Stimulated activated CD8-positive, alpha-beta memory T cell treated with anti-CD3 and anti-CD28 coated beads, Interleukin-7, amount 100 ng/mL, for 1 hour (primary cell): Measurements from ENCODE around the gene PTPRG.
"Not testable (repeated sequence)": the region's sequence is repeated elsewhere in the genome, so short reads cannot be mapped to it uniquely, and the experiment has no call there.

ENCODE experiments used
- DNase-seq, 2 donors: peaks; one replicate each; pipeline ENCODE4 v3.0.0-alpha.2; 2020; ENCODE audit warnings: low read depth in 2 of 2

Gene PTPRG

GRCh38 chr3:61684386-61684785, 123.0 kb downstream of the PTPRG start:
- no peak for DNase-seq

- DNase-seq: no peak
Observed at GRCh38 chr3:61685755-61686154, 124.4 kb downstream of the PTPRG start.

GRCh38 chr3:61686228-61686648, 124.9 kb downstream of the PTPRG start:
- no peak for DNase-seq

DNA sequence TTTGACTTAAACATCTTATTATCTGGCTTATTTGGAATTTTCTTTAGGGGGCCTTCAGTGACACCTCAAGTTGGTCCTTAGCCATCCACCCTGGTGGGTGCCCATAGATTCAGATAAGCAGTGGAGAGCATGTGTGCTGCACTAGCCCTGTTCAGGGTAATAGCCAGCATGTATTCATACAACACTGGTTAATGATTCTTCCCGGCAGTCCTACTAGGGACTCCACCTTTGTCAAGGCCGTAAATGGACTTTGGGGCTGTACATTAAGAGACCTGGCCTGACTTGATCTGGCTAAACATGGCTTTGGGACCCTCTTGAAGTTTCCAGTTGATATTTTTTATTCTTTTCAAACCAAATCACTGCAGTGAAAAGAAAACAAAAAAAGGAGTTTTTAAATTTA, 125.8 kb downstream of the PTPRG start:
- no peak for DNase-seq

GRCh38 chr3:61687663-61688306, 126.4 kb downstream of the PTPRG start:
- DNase-seq: no peak

DNA sequence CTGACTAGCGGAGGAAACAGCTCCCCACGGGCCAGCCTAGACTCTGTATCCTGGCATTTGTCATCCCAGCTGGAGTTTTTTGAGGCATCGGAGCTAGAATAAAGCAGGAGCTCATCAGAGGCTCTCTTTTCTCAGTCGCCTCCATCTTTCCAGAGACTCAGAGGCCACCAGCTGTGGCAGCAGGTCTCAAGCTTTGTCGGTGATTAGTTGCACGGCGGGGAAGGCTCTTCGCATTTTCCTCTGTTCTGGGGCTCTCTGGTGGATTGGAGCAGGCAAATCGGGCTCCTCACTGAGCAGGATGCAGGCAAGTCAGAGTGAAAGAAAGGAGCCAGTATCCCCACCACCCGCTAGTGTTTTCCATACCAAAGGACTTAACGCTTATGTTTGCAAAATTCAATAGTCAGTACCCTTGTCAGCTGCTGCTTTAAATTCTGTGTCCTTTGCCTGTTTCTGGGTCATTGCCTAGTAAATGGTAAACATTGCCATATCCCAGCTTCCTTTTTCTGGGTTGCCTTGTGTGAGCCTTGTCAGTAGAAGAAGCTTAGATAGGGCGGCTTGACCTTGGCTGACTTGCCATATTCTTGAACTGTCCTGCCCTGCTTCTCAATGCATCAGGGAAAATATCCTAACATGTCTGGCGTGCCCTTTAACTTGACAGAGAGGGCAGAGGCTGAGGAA, 127.1 kb downstream of the PTPRG start:
- no peak for DNase-seq

DNA sequence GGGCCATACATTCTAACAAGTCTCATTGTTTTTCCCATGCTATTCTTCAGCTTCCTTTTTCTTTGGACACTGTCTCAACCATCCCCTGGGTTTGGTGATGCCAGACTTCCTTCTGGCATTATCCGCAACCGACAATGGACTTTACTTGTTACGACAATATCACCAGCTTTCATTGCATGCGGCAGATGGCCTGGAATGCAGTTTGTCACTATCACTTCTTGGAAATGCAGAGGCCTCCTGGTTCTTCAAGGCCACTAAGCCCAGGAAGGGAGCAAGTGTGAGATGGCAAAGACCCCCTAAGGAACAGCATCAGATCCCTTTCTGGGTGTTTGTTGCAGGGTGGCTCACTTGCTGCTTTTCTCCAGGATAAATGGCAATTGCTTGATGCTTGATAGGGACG, 128.6 kb downstream of the PTPRG start:
- DNase-seq: no peak

GRCh38 chr3:61691466-61691865, 130.1 kb downstream of the PTPRG start:
- DNase-seq: no peak

DNA sequence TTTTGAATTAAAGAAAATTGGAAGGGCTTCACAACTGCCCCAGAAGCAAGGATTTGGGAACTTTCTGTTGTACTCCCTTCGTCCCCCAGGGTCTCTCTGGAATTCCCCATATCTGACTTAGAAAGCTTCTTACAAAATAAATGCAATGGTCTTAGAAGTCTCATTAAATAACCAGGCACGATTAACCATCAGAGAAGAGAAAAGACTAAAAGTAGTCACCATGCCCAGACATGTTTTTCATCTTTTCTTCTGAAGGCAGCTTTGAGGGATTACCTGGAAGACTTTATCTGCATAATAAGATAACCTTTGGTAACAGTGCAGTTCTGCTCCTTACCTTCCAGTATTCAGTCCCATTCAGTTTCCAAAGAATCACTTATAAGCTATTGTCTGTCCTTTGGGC, 135.9 kb downstream of the PTPRG start:
- no peak for DNase-seq

- DNase-seq: not testable (repeated sequence)
Observed at GRCh38 chr3:61698278-61699072, 137.1 kb downstream of the PTPRG start.

GRCh38 chr3:61699622-61700021, 138.3 kb downstream of the PTPRG start:
- DNase-seq: no peak

GRCh38 chr3:61701011-61701410, 139.6 kb downstream of the PTPRG start:
- no peak for DNase-seq

DNA sequence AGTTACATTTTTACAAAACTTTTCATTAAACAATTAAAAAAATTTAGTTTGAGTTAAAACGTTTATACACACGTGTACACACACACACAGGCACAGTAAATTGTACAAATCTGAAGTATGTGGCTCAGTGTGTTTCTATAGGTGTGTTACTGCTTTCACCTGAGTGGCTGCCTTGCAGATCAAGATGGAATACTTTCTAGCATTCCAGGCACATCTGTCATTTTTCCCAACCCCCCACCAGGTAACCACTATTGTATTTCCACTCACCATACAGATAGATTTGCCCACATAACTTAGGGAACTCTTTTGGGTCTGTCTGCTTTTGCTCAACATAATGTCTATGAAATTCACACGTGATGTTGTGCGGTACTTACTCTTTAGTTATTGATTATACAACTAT, 141.1 kb downstream of the PTPRG start:
- DNase-seq: no peak

DNA sequence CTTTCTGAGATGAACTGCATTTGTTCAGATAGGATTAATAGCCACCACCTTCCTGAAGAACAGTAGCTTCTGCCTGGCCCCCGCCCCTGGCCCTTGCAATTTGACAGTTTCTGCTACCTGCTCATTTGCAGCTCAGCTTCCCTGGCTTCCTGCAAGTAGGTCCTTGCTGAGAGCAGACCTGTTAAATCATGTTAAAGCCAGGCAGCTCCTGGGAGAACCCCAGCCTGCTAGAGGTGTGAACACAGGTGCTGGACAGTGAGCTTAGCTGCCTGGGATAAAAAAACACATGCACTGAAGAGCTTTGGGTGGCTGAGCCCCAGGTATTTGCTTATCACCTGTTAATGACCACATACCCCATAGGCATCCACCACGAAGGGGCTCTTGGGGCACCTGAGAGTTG, 143.4 kb downstream of the PTPRG start:
- no peak for DNase-seq

- no peak for DNase-seq
Observed at GRCh38 chr3:61707492-61707891, 146.1 kb downstream of the PTPRG start.

DNA sequence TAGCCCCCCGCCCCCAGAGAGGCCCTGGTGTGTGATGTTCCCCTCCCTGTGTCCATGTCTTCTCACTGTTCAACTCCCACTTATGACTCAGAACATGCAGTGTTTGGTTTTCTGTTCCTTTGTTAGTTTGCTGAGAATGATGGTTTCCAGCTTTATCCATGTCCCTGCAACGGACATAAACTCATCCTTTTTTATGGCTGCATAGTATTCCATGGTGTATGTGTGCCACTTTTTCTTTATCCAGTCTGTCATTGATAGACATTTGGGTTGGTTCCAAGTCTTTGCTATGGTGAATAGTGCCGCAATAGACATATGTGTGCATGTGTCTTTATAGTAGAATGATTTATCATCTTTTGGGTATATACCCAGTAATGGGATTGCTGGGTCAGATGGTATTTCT, 149.5 kb downstream of the PTPRG start:
- not testable (repeated sequence) for DNase-seq

DNA sequence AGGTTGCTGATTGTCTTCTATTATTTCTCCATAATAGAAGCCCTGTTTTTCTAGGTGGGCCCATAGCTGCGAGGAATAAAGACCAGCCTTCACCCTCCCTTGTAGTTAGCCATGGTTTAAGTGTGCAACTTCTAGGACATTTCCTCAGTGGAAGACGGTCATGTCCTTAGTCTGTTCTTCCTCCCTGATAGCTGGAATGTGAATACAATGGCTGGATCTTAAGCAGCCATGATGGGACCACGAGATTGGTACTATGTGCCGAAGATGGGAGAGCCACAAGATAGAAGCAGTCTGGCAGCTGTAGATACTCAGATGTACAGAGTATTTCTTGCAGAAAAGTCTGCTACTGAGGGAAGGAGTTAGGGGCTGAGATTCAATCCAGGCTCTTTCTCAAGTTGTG, 152.9 kb downstream of the PTPRG start:
- DNase-seq: no peak

GRCh38 chr3:61715886-61716527, 154.6 kb downstream of the PTPRG start:
- no peak for DNase-seq

DNA sequence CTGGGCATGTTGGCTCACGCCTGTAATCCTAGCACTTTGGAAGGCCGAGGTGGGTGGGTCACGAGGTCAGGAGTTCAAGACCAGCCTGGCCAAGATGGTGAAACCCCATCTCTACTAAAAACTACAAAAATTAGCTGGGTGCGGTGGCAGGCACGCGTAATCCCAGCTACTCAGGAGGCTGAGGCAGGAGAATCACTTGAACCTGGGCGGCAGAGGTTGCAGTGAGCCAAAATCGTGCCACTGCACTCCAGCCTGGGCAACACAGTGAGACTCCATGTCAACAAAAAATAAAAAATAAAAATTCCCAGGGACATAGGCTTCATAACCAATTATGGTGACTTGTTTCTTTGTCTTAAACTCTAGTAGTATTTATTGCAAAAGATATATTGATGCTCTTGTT, 155.3 kb downstream of the PTPRG start:
- not testable (repeated sequence) for DNase-seq

DNA sequence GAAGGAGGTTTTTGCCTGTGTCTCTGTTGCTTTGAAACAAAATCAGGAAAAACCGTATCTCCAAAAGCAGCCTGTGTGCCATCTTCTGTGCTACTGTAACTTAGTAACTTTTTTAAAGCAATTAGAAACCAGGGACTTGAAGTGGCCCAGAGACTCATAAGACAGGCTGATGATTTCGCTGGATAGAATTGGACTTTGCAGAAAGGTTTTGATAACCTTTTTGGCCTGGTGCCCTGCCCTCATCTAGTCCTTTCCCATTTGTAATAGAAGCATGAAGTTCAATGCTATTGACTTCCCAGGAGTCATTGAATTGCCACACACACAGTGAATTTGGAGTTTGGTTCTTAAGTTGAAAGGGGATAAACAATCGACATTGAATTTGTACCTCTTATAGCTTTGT, 157.2 kb downstream of the PTPRG start:
- DNase-seq: no peak

GRCh38 chr3:61719278-61719977, 158.1 kb downstream of the PTPRG start:
- DNase-seq: no peak

DNA sequence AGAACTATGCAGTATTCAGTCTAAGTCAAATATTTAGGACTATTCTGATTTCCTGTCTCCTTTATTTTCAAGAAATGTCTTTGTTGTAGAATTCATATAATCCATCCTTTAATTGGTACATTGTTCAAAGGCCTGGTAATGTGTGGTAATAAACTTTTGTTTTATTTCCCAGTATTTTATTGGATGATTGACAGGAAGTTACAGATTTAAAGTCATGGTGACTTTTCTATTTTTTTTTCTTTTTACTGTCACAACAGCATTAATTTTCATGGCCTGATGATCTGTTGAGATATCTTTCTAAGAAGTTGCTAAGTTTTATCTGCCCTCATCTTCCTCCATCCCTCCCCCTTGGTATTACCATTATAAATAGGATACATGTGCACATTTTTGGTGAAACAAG, 161.7 kb downstream of the PTPRG start:
- DNase-seq: no peak
